Nephron (organoid): ENCODE measurements around the gene YPEL5.

Experiments used
- H3K27ac Mint-ChIP-seq, 3 experiments: 2 replicates each; pipeline ENCODE4 v1.8.0; 2020; ENCODE audit warnings: mixed read lengths in 3 of 3, mild to moderate bottlenecking in 2 of 3, moderate library complexity in 1 of 3
- H3K27me3 Mint-ChIP-seq: 2 replicates; pipeline ENCODE4 v1.8.0; 2021; ENCODE audit warnings: low read depth, mild to moderate bottlenecking, moderate library complexity, mixed read lengths
- H3K36me3 Mint-ChIP-seq: 2 replicates; pipeline ENCODE4 v1.8.0; 2020; ENCODE audit warnings: low read depth, mixed read lengths
- H3K4me1 Mint-ChIP-seq: 2 replicates; pipeline ENCODE4 v1.8.0; 2020; ENCODE audit warnings: mixed read lengths
- H3K4me3 Mint-ChIP-seq, 3 experiments: 2 replicates each; pipeline ENCODE4 v1.8.0; 2020; ENCODE audit warnings: mild to moderate bottlenecking in 3 of 3, mixed read lengths in 3 of 3, moderate library complexity in 2 of 3
- H3K9me3 Mint-ChIP-seq: 2 replicates; pipeline ENCODE4 v1.8.0; 2020; ENCODE audit warnings: mixed read lengths
- CTCF ChIP-seq, 3 experiments: fragments of 200-600 bp; sonication (generic); IDR thresholded peaks; one replicate each; pipeline ENCODE4 v1.5.0; 2021; ENCODE audit warnings: antibody characterized with exemption in 3 of 3; ENCODE audit not compliant: unreplicated experiment in 3 of 3

The YPEL5 gene

GRCh38 chr2:30155889-30156658 lies 9.3 kb downstream of the YPEL5 start:
- H3K27ac Mint-ChIP-seq: no peak overlapping the region
- TF ChIP-seq CTCF (IDR thresholded peaks at IDR 0.05; ENCODE audit: unreplicated experiment in 3 of 3): no peak
- no peak overlapping the region for H3K4me3 Mint-ChIP-seq
- H3K4me1 Mint-ChIP-seq: peaks cover 13% of the 10 kb centered on the region
- H3K36me3 Mint-ChIP-seq: peaks cover 69% of the 10 kb centered on the region
- no peaks in the 10 kb centered on the region for H3K9me3 Mint-ChIP-seq
- H3K27me3 Mint-ChIP-seq: no peaks in the 10 kb centered on the region

- no peaks in the 10 kb centered on the region for H3K4me1 Mint-ChIP-seq
- H3K9me3 Mint-ChIP-seq: no peaks in the 10 kb centered on the region
- H3K36me3 Mint-ChIP-seq: peaks cover 66% of the 10 kb centered on the region
- no peak overlapping the region for H3K27ac Mint-ChIP-seq
- no peak overlapping the region for H3K4me3 Mint-ChIP-seq
- no peak for TF ChIP-seq CTCF (IDR thresholded peaks at IDR 0.05; ENCODE audit: unreplicated experiment in 3 of 3)
- H3K27me3 Mint-ChIP-seq: no peaks in the 10 kb centered on the region
Measured at GRCh38 chr2:30157616-30158015, 10.8 kb downstream of the YPEL5 start.

DNA sequence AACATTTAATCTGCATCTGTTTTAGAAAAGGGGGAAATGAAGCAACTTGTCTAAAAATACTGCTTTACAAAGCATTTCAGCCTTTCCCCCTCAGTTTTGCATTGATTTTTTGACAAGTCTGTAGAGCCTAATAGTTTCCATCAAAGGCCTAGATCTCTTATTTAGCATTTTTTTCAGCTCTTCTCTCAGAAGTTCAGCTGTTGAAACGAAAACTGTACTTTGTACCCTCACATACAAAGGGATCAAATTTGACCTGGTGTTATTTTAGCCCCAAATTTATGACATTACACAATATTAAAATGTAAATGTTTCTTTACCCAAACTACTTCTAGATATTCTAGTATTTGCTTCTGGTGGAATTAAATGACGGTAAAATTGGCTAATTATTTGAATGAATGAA lies 13.0 kb downstream of the YPEL5 start:
- H3K27me3 Mint-ChIP-seq: no peaks in the 10 kb centered on the region
- no peaks in the 10 kb centered on the region for H3K4me1 Mint-ChIP-seq
- no peak for TF ChIP-seq CTCF (IDR thresholded peaks at IDR 0.05; ENCODE audit: unreplicated experiment in 3 of 3)
- no peak overlapping the region for H3K27ac Mint-ChIP-seq
- no peak overlapping the region for H3K4me3 Mint-ChIP-seq
- peaks cover 57% of the 10 kb centered on the region for H3K36me3 Mint-ChIP-seq
- no peaks in the 10 kb centered on the region for H3K9me3 Mint-ChIP-seq

DNA sequence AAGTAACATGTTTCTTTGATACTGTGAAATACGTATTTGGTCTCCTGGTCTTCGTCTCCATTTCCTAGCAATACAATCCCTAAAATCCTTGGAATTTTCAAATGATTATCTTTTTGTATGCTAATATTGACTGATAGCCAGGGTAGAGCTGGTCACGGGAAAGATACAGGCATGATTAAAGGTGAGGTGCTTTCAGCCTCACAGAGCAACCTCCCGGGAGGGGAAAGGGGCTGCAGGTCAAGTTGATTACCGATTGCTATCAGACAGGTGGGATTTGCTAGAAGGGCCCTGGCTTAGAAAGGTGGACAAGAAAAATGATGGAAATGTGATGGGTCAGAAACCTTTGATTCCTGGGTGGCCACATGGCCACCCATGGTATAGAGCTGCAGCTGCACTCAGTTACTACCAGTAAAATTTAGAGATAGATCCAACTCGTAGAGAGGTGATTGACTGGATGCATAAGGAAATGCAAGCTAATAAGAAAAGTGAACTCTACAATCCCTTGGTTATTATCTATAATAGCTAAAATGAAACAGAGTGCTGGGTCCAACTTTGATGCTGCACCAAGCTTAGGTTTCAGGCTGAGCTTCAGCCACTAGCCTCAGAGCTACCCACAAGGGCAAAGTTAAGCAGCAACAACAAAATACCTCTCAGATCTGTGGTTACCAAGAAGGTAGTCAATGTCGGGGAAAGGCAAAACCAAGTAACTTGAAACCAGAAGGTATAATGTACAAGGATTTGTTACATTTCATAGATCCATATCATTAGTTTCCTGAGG lies 15.3 kb downstream of the YPEL5 start:
- no peak for TF ChIP-seq CTCF (IDR thresholded peaks at IDR 0.05; ENCODE audit: unreplicated experiment in 3 of 3)
- Mint-ChIP-seq H3K4me1 (peaks cover 13% of the 10 kb centered on the region), H3K4me3 (no peak overlapping the region), H3K27me3 (no peaks in the 10 kb centered on the region), H3K27ac (no peak overlapping the region), H3K9me3 (no peaks in the 10 kb centered on the region), H3K36me3 (peaks cover 43% of the 10 kb centered on the region)

GRCh38 chr2:30162806-30163205 lies 16.0 kb downstream of the YPEL5 start:
- no peak overlapping the region for H3K4me3 Mint-ChIP-seq
- H3K4me1 Mint-ChIP-seq: peaks cover 13% of the 10 kb centered on the region
- no peak for TF ChIP-seq CTCF (IDR thresholded peaks at IDR 0.05; ENCODE audit: unreplicated experiment in 3 of 3)
- no peaks in the 10 kb centered on the region for H3K9me3 Mint-ChIP-seq
- H3K36me3 Mint-ChIP-seq: peaks cover 36% of the 10 kb centered on the region
- no peaks in the 10 kb centered on the region for H3K27me3 Mint-ChIP-seq
- H3K27ac Mint-ChIP-seq: no peak overlapping the region
